ENCODE measurements around the gene IMMT.

Gene IMMT

DNA sequence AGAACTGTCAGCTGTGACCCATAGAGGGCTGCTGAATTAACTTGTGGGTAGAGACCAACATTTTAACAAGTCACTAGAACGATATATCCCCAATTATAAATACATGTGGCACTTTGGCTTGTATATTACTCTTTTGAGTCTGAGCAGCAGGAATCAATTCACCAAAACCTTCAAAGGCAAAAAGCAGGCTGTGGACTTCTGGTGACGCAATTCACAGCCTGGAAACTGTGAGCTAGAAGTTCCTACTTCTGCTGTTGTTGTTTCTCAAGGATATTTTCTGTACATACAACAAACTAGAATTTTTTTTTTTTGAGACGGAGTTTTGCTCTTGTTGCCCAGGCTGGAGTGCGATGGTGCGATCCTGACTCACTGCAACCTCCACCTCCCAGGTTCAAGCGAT, 52.0 kb downstream of the IMMT start:
- no peak for DNase-seq (ENCODE audit: low read depth, low spot score)

- DNase-seq (ENCODE audit: low read depth, low spot score), result no peak
Observed at GRCh38 chr2:86142436-86143257, 52.6 kb downstream of the IMMT start.

DNA sequence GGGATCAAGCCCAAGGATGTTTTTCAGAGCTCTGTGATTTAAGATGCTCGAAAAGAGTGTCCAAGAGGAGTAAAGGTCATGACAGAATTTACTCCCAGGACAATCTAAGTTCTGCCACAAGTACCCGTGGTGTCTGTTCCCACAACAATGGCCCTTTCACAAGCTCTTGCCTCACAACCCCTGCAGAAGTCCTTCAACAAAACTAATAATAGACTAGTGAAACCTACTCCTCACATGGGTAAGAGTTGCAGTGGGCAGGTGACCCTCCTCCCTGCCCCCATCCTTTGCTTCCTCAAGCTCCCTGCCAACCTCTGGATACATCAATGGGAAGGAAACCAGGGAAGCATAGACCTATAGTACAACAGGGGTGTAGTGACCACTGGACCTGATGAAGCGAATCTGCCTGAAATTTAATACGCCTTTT, 54.3 kb downstream of the IMMT start:
- no peak for DNase-seq (ENCODE audit: low read depth, low spot score)

DNA sequence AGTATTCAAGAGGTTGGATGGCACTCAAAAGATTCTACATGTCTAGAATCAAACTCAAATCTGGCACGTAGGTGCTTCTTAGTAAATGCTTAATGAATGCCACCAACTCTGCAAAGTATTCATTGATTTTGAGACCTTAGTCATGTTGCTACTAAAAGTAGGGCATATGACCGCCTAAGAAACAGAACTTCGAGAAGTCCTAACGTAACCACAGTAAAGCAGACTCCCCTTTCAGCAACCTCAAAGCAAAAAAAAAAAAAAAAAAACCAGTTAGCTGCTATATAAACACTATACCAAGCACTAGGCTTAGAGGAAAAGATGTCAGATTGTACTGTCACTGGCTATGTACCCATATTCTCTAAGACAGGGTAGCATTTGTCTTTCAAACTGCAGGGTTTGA, 55.3 kb downstream of the IMMT start:
- DNase-seq (ENCODE audit: low read depth, low spot score), result no peak

DNA sequence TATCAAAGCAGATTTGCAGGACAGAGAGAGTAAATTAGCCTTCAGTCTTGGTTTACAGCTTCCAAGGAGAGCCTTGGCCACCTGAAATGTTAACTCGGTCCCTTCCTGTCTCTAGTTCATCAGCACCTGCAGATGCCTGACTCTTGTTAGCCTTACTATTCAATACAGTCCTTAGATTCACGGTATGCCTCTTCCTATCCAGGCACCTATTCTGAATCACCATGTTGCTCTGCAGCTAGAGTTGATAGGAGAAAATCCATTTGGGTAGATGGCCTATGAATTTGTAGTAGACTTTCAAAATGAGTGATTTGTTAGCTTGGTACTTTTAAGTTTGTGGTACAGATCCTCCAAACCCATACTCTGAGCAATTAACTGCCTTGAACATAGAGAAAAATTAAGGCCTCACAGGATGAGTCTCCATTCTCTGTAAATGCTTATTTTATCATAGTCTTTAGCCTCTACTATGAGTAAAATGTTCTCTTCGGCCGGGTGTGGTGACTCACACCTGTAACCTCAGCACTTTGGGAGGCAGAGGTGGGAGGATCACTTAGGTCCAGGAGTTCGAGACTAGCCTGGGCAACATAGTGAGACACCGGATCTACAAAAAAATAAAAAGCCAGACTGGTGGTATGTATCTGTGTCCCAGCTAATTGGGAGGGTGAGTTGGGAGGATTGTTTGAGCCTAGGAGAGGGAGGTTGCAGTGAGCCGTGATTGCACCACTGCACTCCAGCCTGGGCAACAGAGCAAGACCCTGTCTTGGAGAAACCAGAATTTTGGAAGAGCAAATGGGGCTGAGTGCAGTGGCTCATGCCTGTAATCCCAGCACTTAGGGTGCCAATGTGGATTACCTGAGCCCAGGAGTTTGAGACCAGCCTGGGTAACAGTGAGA, 56.3 kb downstream of the IMMT start:
- DNase-seq (ENCODE audit: low read depth, low spot score), result no peak

- no peak for DNase-seq (ENCODE audit: low read depth, low spot score)
Observed at GRCh38 chr2:86136141-86136540, 59.1 kb downstream of the IMMT start.

GRCh38 chr2:86135653-86136052, 59.6 kb downstream of the IMMT start:
- no peak for DNase-seq (ENCODE audit: low read depth, low spot score)

- no peak for DNase-seq (ENCODE audit: low read depth, low spot score)
Observed at GRCh38 chr2:86134709-86135108, 60.6 kb downstream of the IMMT start.

DNA sequence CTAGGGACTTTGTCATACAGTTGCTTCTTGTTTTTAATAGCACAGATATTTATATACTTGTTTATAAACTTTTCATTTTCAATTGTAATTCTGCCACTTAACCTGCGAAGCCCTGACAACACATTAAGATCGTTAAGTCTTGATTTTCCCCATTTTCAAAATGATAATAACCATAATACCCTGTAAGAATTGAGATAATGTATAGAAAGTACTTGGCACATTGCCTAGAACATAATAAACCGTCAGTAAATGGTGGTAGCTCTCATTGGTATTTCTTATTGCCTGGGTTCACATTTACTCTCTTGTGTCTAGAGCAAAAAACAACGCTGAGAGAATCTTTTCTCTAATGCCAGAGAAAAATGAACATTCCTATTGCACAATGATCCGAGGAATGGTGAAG, 70.6 kb downstream of the IMMT start:
- no peak for DNase-seq (ENCODE audit: low read depth, low spot score)

DNA sequence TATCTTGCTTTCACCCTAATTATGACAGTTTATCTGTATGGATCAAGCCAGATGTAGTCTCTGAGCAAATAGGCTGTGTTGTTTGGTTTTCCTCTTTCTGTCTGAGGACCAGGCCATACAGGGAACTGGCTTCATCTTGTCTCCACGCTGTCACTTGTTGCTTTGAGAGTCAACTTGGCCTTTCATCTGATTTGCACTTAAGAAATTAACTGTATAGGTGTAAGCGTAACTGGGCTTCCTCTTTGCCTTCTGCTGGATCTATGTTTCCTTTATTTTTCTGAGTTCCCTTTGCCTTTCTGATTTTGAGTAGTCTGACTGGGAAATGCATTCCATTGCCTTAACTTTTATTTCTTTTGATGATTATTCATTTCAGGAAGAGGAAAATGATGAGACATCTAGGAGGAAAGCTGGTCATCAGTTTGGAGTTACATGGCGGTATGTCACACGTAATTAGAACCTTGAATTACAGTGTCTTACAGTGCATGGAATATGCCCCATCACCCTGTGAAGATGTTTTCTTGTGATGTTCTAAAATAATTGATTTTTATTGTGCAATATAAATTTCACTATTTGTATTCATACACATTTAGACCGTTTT, 71.8 kb downstream of the IMMT start:
- DNase-seq (ENCODE audit: low read depth, low spot score), result no peak

DNA sequence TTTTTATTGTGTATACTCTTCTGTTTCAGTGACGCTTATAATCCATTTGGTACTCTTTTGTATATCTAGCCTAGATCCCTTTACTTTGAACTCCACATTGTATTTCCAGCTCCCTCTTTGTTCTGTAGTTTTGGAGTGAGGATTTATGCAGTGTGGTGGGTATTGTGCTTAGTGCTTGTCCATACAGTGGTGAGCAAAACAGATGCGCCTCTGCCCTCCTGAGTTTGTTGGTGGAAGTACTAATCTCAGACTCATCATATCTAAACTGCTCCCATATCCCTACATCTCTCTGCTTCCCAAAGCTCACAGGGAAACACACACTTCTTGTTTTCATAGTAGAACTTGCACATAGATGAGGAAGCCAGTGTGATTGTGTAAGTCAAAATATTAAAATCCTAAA, 77.1 kb downstream of the IMMT start:
- DNase-seq (ENCODE audit: low read depth, low spot score), result no peak

GRCh38 chr2:86107031-86107430, 88.2 kb downstream of the IMMT start:
- DNase-seq (ENCODE audit: low read depth, low spot score), result no peak

GRCh38 chr2:86105969-86106945, 89.0 kb downstream of the IMMT start, which contains the start of gene PTCD3:
PTCD3 (plus strand) TSS chr2:86106235; CDS start chr2:86106248, 13 bp downstream.
- peak; percentile 92 for DNase-seq (ENCODE audit: low read depth, low spot score)

DNA sequence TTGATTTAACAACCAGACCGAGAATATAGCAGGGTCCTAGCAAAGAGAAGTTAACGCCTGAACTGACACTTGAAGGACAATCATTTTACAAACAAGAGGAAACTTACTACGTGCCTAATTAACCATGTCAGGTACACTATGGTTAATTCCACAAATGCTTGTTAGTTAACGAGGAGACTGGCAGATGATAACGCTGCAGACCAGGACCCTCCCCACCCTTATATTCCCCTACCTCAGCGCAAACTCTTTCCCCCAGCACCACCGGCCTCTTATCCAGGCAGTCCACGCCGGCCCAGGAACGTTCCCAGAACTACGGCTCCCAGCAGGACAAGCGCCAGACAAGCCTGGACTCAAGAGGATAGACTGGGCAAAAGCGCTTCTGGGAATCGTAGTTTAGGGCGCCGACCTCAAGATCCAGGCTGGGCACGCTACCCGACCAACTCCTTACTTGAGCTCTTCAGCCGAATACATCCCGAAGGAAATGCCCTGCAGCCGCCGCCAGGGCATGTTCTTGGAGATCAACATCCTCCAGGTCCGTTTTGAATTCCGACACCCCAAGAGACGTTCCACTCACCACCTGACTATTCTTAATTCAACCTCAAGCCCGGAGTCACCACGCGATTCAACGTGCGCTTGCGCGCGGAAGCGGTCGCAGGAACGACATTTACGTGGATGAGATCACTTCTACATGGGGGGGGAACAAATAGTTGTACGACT, 89.9 kb downstream of the IMMT start, which contains the start of gene POLR1A:
POLR1A (minus strand) TSS at position 635 of the 717 bp plus-strand sequence; CDS start at position 525, 110 bp downstream.
- DNase-seq (ENCODE audit: low read depth, low spot score), result peak; percentile 50

DNA sequence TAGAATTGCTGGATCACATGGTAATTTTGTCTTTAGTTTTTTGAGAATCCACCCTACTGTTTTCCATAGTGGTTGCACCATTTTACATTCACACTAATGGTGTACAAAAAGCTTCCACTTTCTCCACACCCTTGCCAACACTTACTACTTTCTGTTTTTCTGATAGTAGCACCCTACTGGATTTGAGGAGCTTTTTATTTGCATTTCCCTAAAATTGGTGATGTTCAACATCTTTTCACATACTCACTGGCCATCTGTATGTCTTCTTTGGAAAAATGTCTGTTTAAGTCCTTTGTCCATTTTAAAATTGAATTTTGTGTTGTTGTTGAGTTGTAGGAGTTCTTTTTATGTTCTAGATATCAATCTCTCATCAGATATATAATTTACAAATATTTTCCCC, 93.1 kb downstream of the IMMT start:
- no peak for DNase-seq (ENCODE audit: low read depth, low spot score)

DNA sequence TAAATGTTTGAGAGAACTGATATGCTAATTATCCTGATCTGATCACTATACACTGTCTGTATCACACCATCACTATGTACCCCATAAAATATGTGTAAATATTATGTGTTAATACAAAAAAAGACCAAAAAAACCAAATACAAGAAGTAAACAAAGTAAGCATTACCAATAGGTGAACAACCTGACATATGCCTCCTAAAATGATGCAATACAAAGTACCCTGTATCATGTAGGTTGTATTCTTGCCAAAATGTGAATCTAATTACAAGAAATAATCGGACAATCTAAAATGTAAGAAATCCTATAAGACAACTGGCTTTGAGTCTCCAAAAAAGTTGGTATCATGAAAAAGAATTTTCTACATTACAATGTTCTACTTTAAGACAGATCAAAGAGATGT, 97.3 kb downstream of the IMMT start:
- no peak for DNase-seq (ENCODE audit: low read depth, low spot score)

DNA sequence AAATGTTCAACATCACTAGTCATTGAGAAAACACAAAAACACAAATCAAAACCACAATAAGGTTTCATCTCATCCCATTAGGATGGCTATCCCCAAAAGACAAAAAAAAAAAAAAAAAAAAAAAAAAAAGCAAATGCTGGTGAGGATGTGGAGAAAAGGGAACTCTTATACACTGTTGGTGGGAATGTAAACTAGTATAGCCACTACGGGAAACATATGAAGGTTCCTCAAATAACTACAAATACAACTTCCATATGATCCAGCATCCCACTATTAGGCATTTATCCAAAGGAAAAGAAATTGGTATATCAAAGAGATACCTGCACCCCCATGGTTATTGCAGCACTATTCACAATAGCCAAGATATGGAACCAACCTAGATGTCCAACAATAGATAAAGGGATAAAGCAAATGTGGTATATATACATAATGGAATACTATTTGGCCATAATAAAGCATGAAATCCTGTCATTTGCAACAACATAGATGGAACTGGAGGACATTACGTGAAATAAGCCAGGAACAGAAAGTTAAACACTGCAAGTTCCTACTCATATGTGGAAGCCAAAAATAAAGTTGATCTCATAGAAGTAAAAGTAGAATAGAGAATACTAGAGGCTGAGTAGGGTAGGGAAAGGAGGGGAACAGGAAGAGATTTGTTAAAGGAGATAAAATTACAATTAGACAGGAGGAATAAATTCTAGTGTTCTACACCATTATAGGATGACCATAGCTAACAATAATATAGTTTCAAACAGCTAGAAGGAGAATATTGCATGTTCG, 98.0 kb downstream of the IMMT start:
- DNase-seq (ENCODE audit: low read depth, low spot score), result no peak

- no peak for DNase-seq (ENCODE audit: low read depth, low spot score)
Observed at GRCh38 chr2:86094229-86094628, 101.0 kb downstream of the IMMT start.

Measured in activated naive CD8-positive, alpha-beta T cell treated with anti-CD3 and anti-CD28 coated beads, Interleukin-2, amount 50 U/mL, for 16 hours (primary cell).